ENCODE measurements around the gene MAP1LC3B.
"Not testable (repeated sequence)": the region's sequence is repeated elsewhere in the genome, so short reads cannot be mapped to it uniquely, and the experiment has no call there.

MAP1LC3B gene

GRCh38 chr16:87352818-87353217 is 39.3 kb upstream of the MAP1LC3B start:
- H3K4me1 Mint-ChIP-seq (ENCODE audit: low read depth) = no peaks in the 10 kb centered on the region

GRCh38 chr16:87353613-87354012 is 38.5 kb upstream of the MAP1LC3B start:
- H3K9me3 Mint-ChIP-seq = no peaks in the 10 kb centered on the region
- no peaks in the 10 kb centered on the region for H3K4me1 Mint-ChIP-seq (ENCODE audit: low read depth)
- no peaks in the 10 kb centered on the region for H3K27me3 Mint-ChIP-seq
- no peak overlapping the region for H3K4me3 Mint-ChIP-seq
- H3K36me3 Mint-ChIP-seq (ENCODE audit: low read depth) = peaks cover 20% of the 10 kb centered on the region
- H3K27ac Mint-ChIP-seq = no peak overlapping the region

More at GRCh38 chr16:87352818-87353217, 39.3 kb upstream of the MAP1LC3B start:
- Mint-ChIP-seq H3K4me3 (no peak overlapping the region), H3K9me3 (no peaks in the 10 kb centered on the region), H3K27me3 (no peaks in the 10 kb centered on the region), H3K27ac (no peak overlapping the region), H3K36me3 (ENCODE audit: low read depth) (peaks cover 13% of the 10 kb centered on the region)

GRCh38 chr16:87356491-87356853 is 35.7 kb upstream of the MAP1LC3B start:
- Mint-ChIP-seq H3K27me3 (no peaks in the 10 kb centered on the region), H3K4me3 (no peak overlapping the region), H3K27ac (no peak overlapping the region), H3K36me3 (ENCODE audit: low read depth) (peaks cover 35% of the 10 kb centered on the region), H3K9me3 (no peaks in the 10 kb centered on the region), H3K4me1 (ENCODE audit: low read depth) (no peaks in the 10 kb centered on the region)

GRCh38 chr16:87358250-87358649 is 33.9 kb upstream of the MAP1LC3B start:
- no peaks in the 10 kb centered on the region for H3K27me3 Mint-ChIP-seq
- H3K4me3 Mint-ChIP-seq = no peak overlapping the region
- no peaks in the 10 kb centered on the region for H3K9me3 Mint-ChIP-seq
- peaks cover 35% of the 10 kb centered on the region for H3K36me3 Mint-ChIP-seq (ENCODE audit: low read depth)
- H3K4me1 Mint-ChIP-seq (ENCODE audit: low read depth) = no peaks in the 10 kb centered on the region
- no peak overlapping the region for H3K27ac Mint-ChIP-seq

- Mint-ChIP-seq H3K27ac (no peak overlapping the region), H3K27me3 (no peaks in the 10 kb centered on the region), H3K4me3 (no peak overlapping the region), H3K36me3 (ENCODE audit: low read depth) (peaks cover 40% of the 10 kb centered on the region), H3K9me3 (no peaks in the 10 kb centered on the region), H3K4me1 (ENCODE audit: low read depth) (no peaks in the 10 kb centered on the region)
Measured at GRCh38 chr16:87358696-87359095, 33.4 kb upstream of the MAP1LC3B start.

GRCh38 chr16:87359121-87359520 is 33.0 kb upstream of the MAP1LC3B start:
- H3K36me3 Mint-ChIP-seq (ENCODE audit: low read depth) = peaks cover 40% of the 10 kb centered on the region
- no peak overlapping the region for H3K4me3 Mint-ChIP-seq
- no peaks in the 10 kb centered on the region for H3K9me3 Mint-ChIP-seq
- peaks cover under 1% of the 10 kb centered on the region for H3K4me1 Mint-ChIP-seq (ENCODE audit: low read depth)
- no peaks in the 10 kb centered on the region for H3K27me3 Mint-ChIP-seq
- no peak overlapping the region for H3K27ac Mint-ChIP-seq

- Mint-ChIP-seq H3K27ac (no peak overlapping the region), H3K4me3 (no peak overlapping the region), H3K9me3 (no peaks in the 10 kb centered on the region), H3K27me3 (no peaks in the 10 kb centered on the region), H3K4me1 (ENCODE audit: low read depth) (peaks cover 13% of the 10 kb centered on the region), H3K36me3 (ENCODE audit: low read depth) (peaks cover 39% of the 10 kb centered on the region)
Measured at GRCh38 chr16:87360862-87361610, 31.1 kb upstream of the MAP1LC3B start.

- Mint-ChIP-seq H3K27me3 (no peaks in the 10 kb centered on the region), H3K36me3 (ENCODE audit: low read depth) (peaks cover 39% of the 10 kb centered on the region), H3K4me1 (ENCODE audit: low read depth) (peaks cover 18% of the 10 kb centered on the region), H3K9me3 (no peaks in the 10 kb centered on the region), H3K4me3 (no peak overlapping the region), H3K27ac (no peak overlapping the region)
Measured at GRCh38 chr16:87361916-87362619, 30.1 kb upstream of the MAP1LC3B start.

- not testable (repeated sequence) for H3K27ac Mint-ChIP-seq, H3K4me3 Mint-ChIP-seq, H3K9me3 Mint-ChIP-seq, H3K27me3 Mint-ChIP-seq
- Mint-ChIP-seq H3K4me1 (ENCODE audit: low read depth) (peaks cover 28% of the 10 kb centered on the region), H3K36me3 (ENCODE audit: low read depth) (peaks cover 43% of the 10 kb centered on the region)
Measured at GRCh38 chr16:87362828-87363559, 29.1 kb upstream of the MAP1LC3B start.

GRCh38 chr16:87363771-87364455 is 28.2 kb upstream of the MAP1LC3B start:
- no peak overlapping the region for H3K27ac Mint-ChIP-seq
- no peaks in the 10 kb centered on the region for H3K27me3 Mint-ChIP-seq
- H3K4me3 Mint-ChIP-seq = no peak overlapping the region
- H3K36me3 Mint-ChIP-seq (ENCODE audit: low read depth) = peaks cover 35% of the 10 kb centered on the region
- peaks cover 37% of the 10 kb centered on the region for H3K4me1 Mint-ChIP-seq (ENCODE audit: low read depth)
- H3K9me3 Mint-ChIP-seq = no peaks in the 10 kb centered on the region

GRCh38 chr16:87365021-87365713 is 27.0 kb upstream of the MAP1LC3B start:
- peaks cover 29% of the 10 kb centered on the region for H3K36me3 Mint-ChIP-seq (ENCODE audit: low read depth)
- H3K4me1 Mint-ChIP-seq (ENCODE audit: low read depth) = peaks cover 48% of the 10 kb centered on the region
- H3K27ac Mint-ChIP-seq = no peak overlapping the region
- no peaks in the 10 kb centered on the region for H3K9me3 Mint-ChIP-seq
- no peaks in the 10 kb centered on the region for H3K27me3 Mint-ChIP-seq
- H3K4me3 Mint-ChIP-seq = no peak overlapping the region

GRCh38 chr16:87366288-87366687 is 25.8 kb upstream of the MAP1LC3B start:
- Mint-ChIP-seq H3K4me1 (ENCODE audit: low read depth) (peaks cover 51% of the 10 kb centered on the region), H3K36me3 (ENCODE audit: low read depth) (peaks cover 26% of the 10 kb centered on the region), H3K4me3 (no peak overlapping the region), H3K27ac (peak overlapping the region; percentile 67), H3K27me3 (no peaks in the 10 kb centered on the region), H3K9me3 (no peaks in the 10 kb centered on the region)

GRCh38 chr16:87366930-87367329 is 25.2 kb upstream of the MAP1LC3B start:
- H3K36me3 Mint-ChIP-seq (ENCODE audit: low read depth) = peaks cover 26% of the 10 kb centered on the region
- peaks cover 57% of the 10 kb centered on the region for H3K4me1 Mint-ChIP-seq (ENCODE audit: low read depth)
- no peaks in the 10 kb centered on the region for H3K27me3 Mint-ChIP-seq
- no peaks in the 10 kb centered on the region for H3K9me3 Mint-ChIP-seq
- no peak overlapping the region for H3K27ac Mint-ChIP-seq
- no peak overlapping the region for H3K4me3 Mint-ChIP-seq

GRCh38 chr16:87367529-87367928 is 24.6 kb upstream of the MAP1LC3B start:
- Mint-ChIP-seq H3K4me1 (ENCODE audit: low read depth) (peaks cover 62% of the 10 kb centered on the region), H3K27ac (peak overlapping the region; percentile 94)

More at GRCh38 chr16:87367529-87367928, 24.6 kb upstream of the MAP1LC3B start:
- H3K36me3 Mint-ChIP-seq (ENCODE audit: low read depth) = peaks cover 26% of the 10 kb centered on the region
- H3K27me3 Mint-ChIP-seq = no peaks in the 10 kb centered on the region
- no peaks in the 10 kb centered on the region for H3K9me3 Mint-ChIP-seq
- peak overlapping the region; percentile 56 for H3K4me3 Mint-ChIP-seq
